ENCODE measurements around the gene CLBA1. TPM values are rescaled to one million over a fixed set of nuclear protein-coding genes. Genes with fewer than 3 reads are reported as not detected.

Gene CLBA1
- total RNA-seq, 1 experiment from 2014 or later = 14.3 TPM

DNA sequence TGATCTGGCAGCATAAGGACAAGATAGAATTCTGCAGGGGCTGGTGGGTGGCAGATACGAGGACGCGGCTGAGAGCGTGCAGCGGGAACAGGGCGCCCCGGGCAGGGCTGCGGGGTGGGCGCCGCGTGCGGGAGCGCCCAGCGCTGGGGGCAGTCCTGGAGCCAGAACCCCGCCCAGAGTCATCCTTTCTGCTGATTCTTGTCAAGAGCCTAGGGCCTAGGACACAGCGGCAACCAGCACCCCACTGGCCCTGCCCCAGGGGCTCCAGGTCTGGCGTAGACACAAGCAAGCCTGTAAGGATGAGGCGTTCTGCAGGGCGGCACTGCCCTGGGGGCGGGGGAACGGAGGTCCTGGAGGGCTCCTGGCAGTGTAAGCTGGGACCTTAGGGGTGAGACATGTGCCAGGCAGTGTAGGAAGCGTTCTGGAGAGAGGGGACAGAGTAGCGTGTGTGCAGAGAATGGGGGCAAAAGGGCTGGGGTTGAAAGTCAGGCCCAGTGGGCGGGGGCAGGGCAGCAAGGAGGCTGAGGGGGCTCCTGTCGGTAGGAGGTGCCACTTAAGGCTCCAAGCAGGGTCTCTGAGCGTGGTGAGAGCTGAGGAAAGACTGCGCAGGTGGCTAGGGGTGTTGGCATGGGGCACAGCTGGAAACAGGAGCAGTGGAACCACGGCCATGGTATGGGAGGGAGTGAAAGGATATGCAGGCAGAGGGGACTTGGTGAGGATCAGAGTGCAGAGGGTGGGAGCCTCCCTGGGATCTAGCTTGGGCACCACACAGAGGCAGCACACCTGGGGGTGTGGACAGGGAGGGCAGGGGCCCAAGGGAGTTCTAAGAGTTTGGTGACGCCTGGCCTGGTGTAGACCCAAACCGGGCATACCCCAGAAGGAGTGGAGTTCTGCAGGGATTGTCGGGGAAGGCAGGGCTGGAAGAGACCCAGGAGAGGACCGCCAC, 6.6 kb upstream of the CLBA1 start:
- no peaks in the 10 kb centered on the region for H3K27me3 ChIP-seq (replicated peaks; ENCODE audit: insufficient read depth, low read depth, low read length, poor library complexity)
- no peak overlapping the region for H3K27ac ChIP-seq (ENCODE audit: low read depth, low read length, poor library complexity, severe bottlenecking)
- BruUV-seq (replicated peaks) = no TSS peak
- ChIA-PET POLR2A (ENCODE audit: low non-redundant PET) (no interaction called here), CTCF (no interaction called here)
- no peaks in the 10 kb centered on the region for H3K9me3 ChIP-seq (ENCODE audit: low read depth, low read length, poor library complexity, severe bottlenecking)
- H3K36me3 ChIP-seq (ENCODE audit: insufficient read depth, low read length, poor library complexity, severe bottlenecking) = no peaks in the 10 kb centered on the region
- DNase-seq (ENCODE audit: low spot score) = no peak
- peaks cover 2% of the 10 kb centered on the region for H3K4me1 ChIP-seq (ENCODE audit: insufficient read depth, low read length, poor library complexity, severe bottlenecking)
- TF ChIP-seq EZH2 (IDR thresholded peaks at IDR 0.05; ENCODE audit: borderline replicate concordance, low read depth, low read length, poor library complexity, severe bottlenecking) = no peak
- TF ChIP-seq, protein P1, sequence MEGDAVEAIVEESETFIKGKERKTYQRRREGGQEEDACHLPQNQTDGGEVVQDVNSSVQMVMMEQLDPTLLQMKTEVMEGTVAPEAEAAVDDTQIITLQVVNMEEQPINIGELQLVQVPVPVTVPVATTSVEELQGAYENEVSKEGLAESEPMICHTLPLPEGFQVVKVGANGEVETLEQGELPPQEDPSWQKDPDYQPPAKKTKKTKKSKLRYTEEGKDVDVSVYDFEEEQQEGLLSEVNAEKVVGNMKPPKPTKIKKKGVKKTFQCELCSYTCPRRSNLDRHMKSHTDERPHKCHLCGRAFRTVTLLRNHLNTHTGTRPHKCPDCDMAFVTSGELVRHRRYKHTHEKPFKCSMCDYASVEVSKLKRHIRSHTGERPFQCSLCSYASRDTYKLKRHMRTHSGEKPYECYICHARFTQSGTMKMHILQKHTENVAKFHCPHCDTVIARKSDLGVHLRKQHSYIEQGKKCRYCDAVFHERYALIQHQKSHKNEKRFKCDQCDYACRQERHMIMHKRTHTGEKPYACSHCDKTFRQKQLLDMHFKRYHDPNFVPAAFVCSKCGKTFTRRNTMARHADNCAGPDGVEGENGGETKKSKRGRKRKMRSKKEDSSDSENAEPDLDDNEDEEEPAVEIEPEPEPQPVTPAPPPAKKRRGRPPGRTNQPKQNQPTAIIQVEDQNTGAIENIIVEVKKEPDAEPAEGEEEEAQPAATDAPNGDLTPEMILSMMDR (conservative IDR thresholded peaks at IDR 0.05; ENCODE audit: low read depth, low read length) = no peak
- intact Hi-C loops (cut with micrococcal nuclease; ENCODE audit: unreplicated experiment) = no loop called here
- H3K4me3 ChIP-seq (ENCODE audit: low read depth, low read length, poor library complexity, severe bottlenecking) = peak overlapping the region; percentile 29

DNA sequence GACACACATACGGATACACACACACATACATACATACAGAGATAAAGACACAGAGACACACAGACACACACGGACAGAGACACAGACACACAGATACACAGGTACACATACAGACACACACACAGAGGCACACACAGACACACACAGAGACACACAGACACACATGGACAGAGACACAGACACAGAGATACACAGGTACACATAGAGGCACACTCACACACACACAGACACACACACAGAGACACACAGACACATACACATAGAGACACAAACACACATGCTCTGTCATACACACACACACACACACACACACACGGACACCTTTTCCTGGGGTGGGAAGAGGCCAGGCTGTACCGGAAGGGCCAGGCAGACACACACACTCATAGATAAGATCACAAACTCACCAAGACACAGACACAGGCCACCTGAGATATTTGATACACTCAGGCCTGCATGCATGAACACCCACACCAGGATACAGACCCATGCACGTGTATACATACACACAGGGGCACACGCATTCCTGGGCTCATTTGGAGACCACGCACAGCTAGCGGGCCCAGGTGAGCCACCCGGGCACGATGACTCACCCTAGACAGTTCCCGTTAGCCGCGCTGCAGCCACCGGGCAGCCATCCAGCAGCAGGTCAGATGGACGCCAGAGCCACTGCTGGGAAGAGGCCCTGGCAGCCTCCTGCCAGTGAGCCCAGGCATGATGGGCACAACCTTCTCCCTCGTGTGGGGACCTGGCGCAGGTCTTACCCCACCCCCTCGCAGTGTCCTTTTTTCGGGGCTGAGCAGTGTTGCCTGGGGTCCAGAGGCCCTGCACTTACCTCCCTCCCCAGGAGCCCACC, 5.6 kb upstream of the CLBA1 start:
- TF ChIP-seq, protein P1 (conservative IDR thresholded peaks at IDR 0.05; ENCODE audit: low read depth, low read length) = no peak
- no peak for TF ChIP-seq EZH2 (IDR thresholded peaks at IDR 0.05; ENCODE audit: borderline replicate concordance, low read depth, low read length, poor library complexity, severe bottlenecking)
- ChIA-PET CTCF (no interaction called here), POLR2A (ENCODE audit: low non-redundant PET) (no interaction called here)
- Histone ChIP-seq H3K4me3 (ENCODE audit: low read depth, low read length, poor library complexity, severe bottlenecking) (no peak overlapping the region), H3K9me3 (ENCODE audit: low read depth, low read length, poor library complexity, severe bottlenecking) (no peaks in the 10 kb centered on the region), H3K27me3 (replicated peaks; ENCODE audit: insufficient read depth, low read depth, low read length, poor library complexity) (no peaks in the 10 kb centered on the region), H3K36me3 (ENCODE audit: insufficient read depth, low read length, poor library complexity, severe bottlenecking) (no peaks in the 10 kb centered on the region), H3K4me1 (ENCODE audit: insufficient read depth, low read length, poor library complexity, severe bottlenecking) (no peaks in the 10 kb centered on the region), H3K27ac (ENCODE audit: low read depth, low read length, poor library complexity, severe bottlenecking) (no peak overlapping the region)
- no peak for DNase-seq (ENCODE audit: low spot score)
- intact Hi-C loops (cut with micrococcal nuclease; ENCODE audit: unreplicated experiment) = no loop called here
- BruUV-seq (replicated peaks) = no TSS peak

DNA sequence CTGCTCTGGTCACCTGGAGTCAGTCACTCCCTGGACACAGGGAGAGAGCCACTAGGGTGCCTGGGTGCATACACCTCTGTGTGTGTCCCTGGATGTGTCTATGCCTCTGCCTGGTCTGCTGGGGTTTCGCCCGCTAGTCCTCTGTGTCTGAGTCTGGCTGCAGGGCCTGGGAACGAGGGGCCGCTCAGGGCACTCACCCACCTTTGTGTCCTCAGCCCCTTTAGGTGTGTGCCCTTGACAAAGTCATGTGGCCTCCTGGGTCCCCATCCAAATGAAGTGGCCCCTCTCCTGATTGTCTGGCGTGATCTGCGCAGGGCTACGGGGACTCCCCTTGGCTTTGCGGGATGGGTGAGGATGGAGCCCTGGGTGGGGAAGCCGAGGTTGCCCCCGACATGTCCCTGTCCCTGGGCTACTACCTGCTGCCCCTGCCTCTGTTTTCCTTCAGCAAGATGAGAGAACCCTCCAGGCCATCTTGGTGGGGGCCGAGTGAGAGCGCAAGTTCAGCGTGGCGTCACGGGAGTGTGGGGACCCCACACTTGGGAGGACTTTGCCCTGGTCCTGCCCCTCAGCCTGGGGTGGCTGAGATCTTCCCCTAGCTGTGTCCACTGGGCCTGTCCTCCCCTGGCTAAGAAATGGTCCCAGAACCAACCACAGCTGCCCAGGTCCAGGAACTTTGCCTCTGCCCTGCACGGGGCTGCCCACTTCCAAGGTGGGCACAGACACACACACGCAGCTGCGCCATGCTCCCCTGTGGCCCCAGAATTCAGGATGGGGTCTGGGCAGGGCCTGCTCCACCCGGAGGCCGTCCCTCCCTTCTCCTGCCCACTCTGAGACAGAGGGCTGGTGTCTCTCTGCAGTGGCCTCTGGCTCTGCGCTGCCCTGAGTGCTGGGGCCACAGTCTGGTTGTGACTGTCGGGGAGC, 4.7 kb upstream of the CLBA1 start:
- ChIA-PET CTCF (no interaction called here), POLR2A (ENCODE audit: low non-redundant PET) (no interaction called here)
- TF ChIP-seq, protein P1 (conservative IDR thresholded peaks at IDR 0.05; ENCODE audit: low read depth, low read length) = no peak
- no peak for TF ChIP-seq EZH2 (IDR thresholded peaks at IDR 0.05; ENCODE audit: borderline replicate concordance, low read depth, low read length, poor library complexity, severe bottlenecking)
- no peaks in the 10 kb centered on the region for H3K4me1 ChIP-seq (ENCODE audit: insufficient read depth, low read length, poor library complexity, severe bottlenecking)
- no peak overlapping the region for H3K4me3 ChIP-seq (ENCODE audit: low read depth, low read length, poor library complexity, severe bottlenecking)
- no TSS peak for BruUV-seq (replicated peaks)
- no peak for DNase-seq (ENCODE audit: low spot score)
- no peak overlapping the region for H3K27ac ChIP-seq (ENCODE audit: low read depth, low read length, poor library complexity, severe bottlenecking)
- no peaks in the 10 kb centered on the region for H3K9me3 ChIP-seq (ENCODE audit: low read depth, low read length, poor library complexity, severe bottlenecking)
- no peaks in the 10 kb centered on the region for H3K36me3 ChIP-seq (ENCODE audit: insufficient read depth, low read length, poor library complexity, severe bottlenecking)
- intact Hi-C loops (cut with micrococcal nuclease; ENCODE audit: unreplicated experiment) = no loop called here
- no peaks in the 10 kb centered on the region for H3K27me3 ChIP-seq (replicated peaks; ENCODE audit: insufficient read depth, low read depth, low read length, poor library complexity)

Measured in A673 (cell line).